ENCODE measurements around the gene UBTD1. TPM values are rescaled to one million over a fixed set of nuclear protein-coding genes. Genes with fewer than 3 reads are reported as not detected.

The UBTD1 gene
- total RNA-seq, 1 experiment from 2014 or later, result 19.0 TPM

DNA sequence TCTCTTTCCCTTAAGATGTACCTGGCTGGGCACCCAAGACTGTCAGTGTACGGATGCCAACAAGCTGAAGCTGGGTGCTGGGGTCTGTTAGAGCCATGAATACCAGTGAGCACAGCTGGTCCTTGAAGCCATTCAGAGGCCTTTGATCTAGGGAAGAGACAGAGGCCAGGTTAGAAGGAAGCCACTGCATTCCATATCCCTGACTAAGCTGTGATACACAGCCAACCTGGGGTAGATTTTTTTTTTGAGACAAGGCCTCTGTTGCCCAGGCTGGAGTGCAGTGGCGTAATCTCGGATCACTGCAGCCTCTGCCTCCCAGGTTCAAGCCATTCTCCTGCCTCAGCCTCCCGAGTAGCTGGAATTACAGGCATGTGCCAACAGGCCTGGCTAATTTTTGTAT is 32.0 kb upstream of the UBTD1 start:
- Histone ChIP-seq H3K27me3 (ENCODE audit: insufficient read depth, low read length) (no peaks in the 10 kb centered on the region), H3K79me2 (ENCODE audit: insufficient read depth, low read length) (no peaks in the 10 kb centered on the region), H3K9me3 (ENCODE audit: control insufficient read depth, low read depth, low read length) (no peaks in the 10 kb centered on the region), H3K27ac (ENCODE audit: insufficient read length, low read depth, low read length) (no peak overlapping the region), H3K18ac (ENCODE audit: insufficient read length, low read depth, low read length) (no peak overlapping the region), H3K23ac (ENCODE audit: insufficient read length, low read depth, low read length) (no peak overlapping the region), H2AFZ (ENCODE audit: low read length) (no peak overlapping the region), H2BK120ac (ENCODE audit: low read depth, low read length, poor library complexity, severe bottlenecking) (no peak overlapping the region), H2BK5ac (ENCODE audit: insufficient read length, low read length) (no peak overlapping the region), H3K14ac (ENCODE audit: insufficient read depth, low read length) (no peak overlapping the region), H3K4me2 (ENCODE audit: insufficient read depth, insufficient read length, low read length) (no peak overlapping the region), H2BK15ac (ENCODE audit: low read depth, low read length) (no peak overlapping the region), H2BK20ac (ENCODE audit: low read depth, low read length, poor library complexity, severe bottlenecking) (no peak overlapping the region), H4K8ac (replicated peaks; ENCODE audit: insufficient read length, low read depth, low read length) (no peak overlapping the region), H4K5ac (ENCODE audit: insufficient read length, low read depth, low read length) (no peak overlapping the region), H4K20me1 (ENCODE audit: control insufficient read depth, insufficient read depth, insufficient read length) (no peaks in the 10 kb centered on the region), H3K4ac (ENCODE audit: low read depth, low read length) (no peak overlapping the region), H2BK12ac (ENCODE audit: insufficient read length, low read depth, low read length) (no peak overlapping the region), H3K23me2 (ENCODE audit: insufficient read length, low read depth, low read length, poor library complexity, severe bottlenecking) (no peaks in the 10 kb centered on the region), H4K91ac (ENCODE audit: insufficient read length, low read depth, low read length) (no peak overlapping the region), H3K9ac (ENCODE audit: extremely low read depth, insufficient read length, low read length) (no peak overlapping the region), H3K56ac (ENCODE audit: insufficient read length, low read depth, low read length) (no peak overlapping the region), H3K4me1 (ENCODE audit: insufficient read depth, low read length) (no peaks in the 10 kb centered on the region), H3K79me1 (ENCODE audit: insufficient read depth, low read depth, low read length, poor library complexity, severe bottlenecking) (no peaks in the 10 kb centered on the region), H3T11ph (ENCODE audit: low read length) (no peak overlapping the region), H2AK5ac (ENCODE audit: insufficient read length, low read length) (no peak overlapping the region)
- H3K4me1 Mint-ChIP-seq, result no peaks in the 10 kb centered on the region
- DNase-seq, result no peak
- peaks cover 26 to 85% (median 66%) of the 10 kb centered on the region in 3 experiments for H3K36me3 Mint-ChIP-seq (ENCODE audit: insufficient read depth in 1 of 3, low read depth in 3 of 3)
- H3K9me3 Mint-ChIP-seq, result no peaks in the 10 kb centered on the region
- WGBS (ENCODE audit: extremely low coverage, insufficient read length, low lambda C conversion rate), result no CpG with 5 or more reads among the region's 4 CpGs
- no peak overlapping the region for H3K4me3 Mint-ChIP-seq
- H3K27ac Mint-ChIP-seq, result no peak overlapping the region
- no peaks in the 10 kb centered on the region for H3K27me3 Mint-ChIP-seq (ENCODE audit: low read depth)
- TF ChIP-seq, protein P1, sequence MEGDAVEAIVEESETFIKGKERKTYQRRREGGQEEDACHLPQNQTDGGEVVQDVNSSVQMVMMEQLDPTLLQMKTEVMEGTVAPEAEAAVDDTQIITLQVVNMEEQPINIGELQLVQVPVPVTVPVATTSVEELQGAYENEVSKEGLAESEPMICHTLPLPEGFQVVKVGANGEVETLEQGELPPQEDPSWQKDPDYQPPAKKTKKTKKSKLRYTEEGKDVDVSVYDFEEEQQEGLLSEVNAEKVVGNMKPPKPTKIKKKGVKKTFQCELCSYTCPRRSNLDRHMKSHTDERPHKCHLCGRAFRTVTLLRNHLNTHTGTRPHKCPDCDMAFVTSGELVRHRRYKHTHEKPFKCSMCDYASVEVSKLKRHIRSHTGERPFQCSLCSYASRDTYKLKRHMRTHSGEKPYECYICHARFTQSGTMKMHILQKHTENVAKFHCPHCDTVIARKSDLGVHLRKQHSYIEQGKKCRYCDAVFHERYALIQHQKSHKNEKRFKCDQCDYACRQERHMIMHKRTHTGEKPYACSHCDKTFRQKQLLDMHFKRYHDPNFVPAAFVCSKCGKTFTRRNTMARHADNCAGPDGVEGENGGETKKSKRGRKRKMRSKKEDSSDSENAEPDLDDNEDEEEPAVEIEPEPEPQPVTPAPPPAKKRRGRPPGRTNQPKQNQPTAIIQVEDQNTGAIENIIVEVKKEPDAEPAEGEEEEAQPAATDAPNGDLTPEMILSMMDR (conservative IDR thresholded peaks at IDR 0.05), result no peak
